Mammary epithelial cell (primary cell): Measurements from ENCODE around the gene TTC1.

Experiments used
- CTCF ChIP-seq, 2 donors: IDR thresholded peaks in 1 of 2; conservative IDR thresholded peaks in 1 of 2; 2 replicates each; pipeline ENCODE4 v1.5.1; 2011 to 2012; ENCODE audit warnings: inconsistent platforms in 2 of 2, low read length in 2 of 2, mild to moderate bottlenecking in 2 of 2, control low read depth in 1 of 2, low read depth in 1 of 2; ENCODE audit not compliant: insufficient read depth in 1 of 2; ENCODE audit errors: extremely low read depth in 1 of 2
- EZH2 ChIP-seq: IDR thresholded peaks from 2 replicates; pipeline ENCODE4 v1.6.1; 2012; ENCODE audit warnings: low read length, inconsistent platforms, borderline replicate concordance

- TF ChIP-seq CTCF (conservative IDR thresholded peaks at IDR 0.05 in 1 of 2, IDR thresholded peaks at IDR 0.05 in 1 of 2; ENCODE audit: extremely low read depth in 1 of 2, insufficient read depth in 1 of 2, low read depth in 1 of 2, low read length in 2 of 2) (no peak), EZH2 (no peak)
Measured at GRCh38 chr5:160057256-160057655, 48.3 kb downstream of the TTC1 start.
